ENCODE measurements around the gene CREB3L2.
"Not testable (repeated sequence)": the region's sequence is repeated elsewhere in the genome, so short reads cannot be mapped to it uniquely, and the experiment has no call there.

Gene CREB3L2

DNA sequence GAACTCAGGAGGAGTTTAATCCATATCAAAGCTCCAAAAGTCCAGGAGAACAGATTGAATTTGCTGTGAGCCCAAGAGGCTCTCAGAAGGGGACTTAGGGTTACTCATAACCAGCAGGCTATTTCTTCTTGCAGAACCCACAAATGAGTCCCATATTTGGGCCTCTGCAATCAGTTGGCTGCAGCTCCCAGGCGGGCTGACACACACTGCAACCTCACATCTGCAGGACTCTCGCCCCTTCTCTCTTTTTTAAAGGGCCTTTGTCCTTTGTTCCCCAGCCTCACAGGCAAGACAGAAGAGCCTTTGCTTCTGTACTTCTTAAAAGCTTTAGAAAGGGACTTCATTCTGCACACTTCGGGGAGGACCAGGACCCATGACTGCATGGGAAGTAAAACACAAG lies 26.7 kb downstream of the CREB3L2 start:
- TF ChIP-seq, protein P1, sequence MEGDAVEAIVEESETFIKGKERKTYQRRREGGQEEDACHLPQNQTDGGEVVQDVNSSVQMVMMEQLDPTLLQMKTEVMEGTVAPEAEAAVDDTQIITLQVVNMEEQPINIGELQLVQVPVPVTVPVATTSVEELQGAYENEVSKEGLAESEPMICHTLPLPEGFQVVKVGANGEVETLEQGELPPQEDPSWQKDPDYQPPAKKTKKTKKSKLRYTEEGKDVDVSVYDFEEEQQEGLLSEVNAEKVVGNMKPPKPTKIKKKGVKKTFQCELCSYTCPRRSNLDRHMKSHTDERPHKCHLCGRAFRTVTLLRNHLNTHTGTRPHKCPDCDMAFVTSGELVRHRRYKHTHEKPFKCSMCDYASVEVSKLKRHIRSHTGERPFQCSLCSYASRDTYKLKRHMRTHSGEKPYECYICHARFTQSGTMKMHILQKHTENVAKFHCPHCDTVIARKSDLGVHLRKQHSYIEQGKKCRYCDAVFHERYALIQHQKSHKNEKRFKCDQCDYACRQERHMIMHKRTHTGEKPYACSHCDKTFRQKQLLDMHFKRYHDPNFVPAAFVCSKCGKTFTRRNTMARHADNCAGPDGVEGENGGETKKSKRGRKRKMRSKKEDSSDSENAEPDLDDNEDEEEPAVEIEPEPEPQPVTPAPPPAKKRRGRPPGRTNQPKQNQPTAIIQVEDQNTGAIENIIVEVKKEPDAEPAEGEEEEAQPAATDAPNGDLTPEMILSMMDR (IDR thresholded peaks at IDR 0.05; ENCODE audit: control insufficient read depth, extremely low read depth, insufficient read depth): no peak
- no peak overlapping the region for H3K4me3 ChIP-seq (ENCODE audit: low read depth, low read length)
- DNase-seq (ENCODE audit: low read depth): no peak

DNA sequence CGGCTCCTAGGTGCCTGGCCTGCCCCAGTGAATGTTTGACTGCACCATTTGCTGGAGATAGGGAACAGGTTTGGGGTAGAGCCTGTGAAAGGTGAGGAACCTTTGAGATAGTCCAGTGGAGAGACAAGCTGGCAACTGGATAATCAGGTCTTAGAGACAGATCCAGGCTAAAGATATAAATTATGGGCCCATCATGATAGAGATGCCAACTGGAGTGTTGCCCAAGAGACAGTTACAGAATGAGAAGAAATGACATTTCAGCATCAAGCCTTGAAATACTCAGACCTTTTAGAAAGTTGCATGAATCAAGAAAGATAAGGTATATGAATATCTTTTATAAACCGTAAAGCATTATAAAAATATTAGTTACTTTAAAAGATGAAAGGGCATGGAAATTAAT lies 27.1 kb downstream of the CREB3L2 start:
- TF ChIP-seq, protein P1 (IDR thresholded peaks at IDR 0.05; ENCODE audit: control insufficient read depth, extremely low read depth, insufficient read depth): no peak
- H3K4me3 ChIP-seq (ENCODE audit: low read depth, low read length): no peak overlapping the region
- DNase-seq (ENCODE audit: low read depth): no peak

DNA sequence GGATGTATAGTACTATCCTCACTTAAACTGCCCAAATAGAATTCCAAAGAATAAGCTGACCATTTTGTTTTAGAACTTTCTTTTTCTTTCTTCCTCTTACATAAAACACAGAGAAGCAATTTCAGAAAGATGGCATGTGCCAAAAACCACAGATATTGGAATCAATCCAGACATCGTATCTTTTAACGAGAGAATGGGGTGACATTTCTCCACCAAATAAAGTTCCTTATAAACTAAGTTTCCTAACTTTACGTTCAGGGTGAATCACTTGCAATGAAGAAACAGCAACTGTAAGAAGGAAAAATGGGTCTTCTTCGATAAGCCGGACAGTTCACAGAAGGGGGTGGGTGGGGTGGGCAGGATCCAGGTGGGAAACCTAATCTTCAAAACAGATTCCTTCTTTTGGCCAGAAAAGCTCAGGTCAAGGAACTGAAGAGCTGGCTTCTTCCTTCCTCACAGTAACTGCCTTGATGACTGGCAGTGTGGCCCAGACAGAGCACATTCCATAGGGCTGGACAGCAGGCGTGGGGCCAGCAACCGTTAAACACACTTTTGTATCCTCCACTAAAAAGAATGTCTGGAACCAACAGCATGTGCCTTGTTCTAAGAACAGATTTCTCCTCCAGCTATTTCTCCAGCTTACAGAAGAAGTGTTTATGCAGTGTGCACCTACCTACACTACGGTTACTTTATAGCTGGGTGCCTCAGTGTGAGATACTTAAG lies 31.5 kb downstream of the CREB3L2 start:
- DNase-seq (ENCODE audit: low read depth): no peak
- TF ChIP-seq, protein P1 (IDR thresholded peaks at IDR 0.05; ENCODE audit: control insufficient read depth, extremely low read depth, insufficient read depth): no peak
- no peak overlapping the region for H3K4me3 ChIP-seq (ENCODE audit: low read depth, low read length)

DNA sequence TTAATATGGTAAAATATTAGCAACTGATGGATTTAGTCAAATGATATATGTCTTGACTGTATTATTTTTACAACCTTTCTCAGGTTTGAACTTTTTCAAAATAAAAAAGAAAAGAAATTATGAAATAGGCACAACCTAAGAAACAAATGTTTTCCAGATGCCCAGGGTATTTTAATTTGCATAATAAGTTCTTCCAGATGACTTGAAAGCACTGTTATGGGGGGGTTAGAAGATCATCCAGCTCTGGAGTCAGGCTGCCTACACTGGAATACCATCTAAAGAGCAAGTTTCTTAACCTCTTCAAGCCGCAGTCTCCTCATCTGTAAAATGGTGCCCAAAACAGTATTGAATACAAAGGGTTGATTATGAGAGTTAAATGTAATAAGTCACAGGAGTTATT lies 32.1 kb downstream of the CREB3L2 start:
- no peak overlapping the region for H3K4me3 ChIP-seq (ENCODE audit: low read depth, low read length)
- TF ChIP-seq, protein P1 (IDR thresholded peaks at IDR 0.05; ENCODE audit: control insufficient read depth, extremely low read depth, insufficient read depth): no peak
- no peak for DNase-seq (ENCODE audit: low read depth)

DNA sequence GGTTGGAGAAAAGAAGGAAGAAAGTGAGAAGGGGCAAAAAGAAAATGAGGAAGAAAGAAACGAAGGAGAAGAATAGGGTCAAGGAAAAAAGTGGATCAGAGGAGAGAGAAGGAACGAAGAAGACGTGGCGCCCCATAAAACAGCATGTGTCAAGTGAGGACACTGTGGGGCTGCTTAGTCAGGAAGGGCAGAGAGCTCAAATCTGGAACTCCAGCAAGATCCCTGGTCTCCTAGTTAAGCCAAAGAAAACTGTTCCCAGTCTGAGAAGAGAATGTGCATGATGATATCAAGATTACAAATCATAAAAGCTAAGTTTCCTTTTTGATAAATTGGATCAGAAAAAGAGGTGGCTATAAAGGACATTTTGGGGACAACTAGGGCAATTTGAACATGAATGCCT lies 33.0 kb downstream of the CREB3L2 start:
- no peak overlapping the region for H3K4me3 ChIP-seq (ENCODE audit: low read depth, low read length)
- DNase-seq (ENCODE audit: low read depth): no peak
- TF ChIP-seq, protein P1 (IDR thresholded peaks at IDR 0.05; ENCODE audit: control insufficient read depth, extremely low read depth, insufficient read depth): no peak

DNA sequence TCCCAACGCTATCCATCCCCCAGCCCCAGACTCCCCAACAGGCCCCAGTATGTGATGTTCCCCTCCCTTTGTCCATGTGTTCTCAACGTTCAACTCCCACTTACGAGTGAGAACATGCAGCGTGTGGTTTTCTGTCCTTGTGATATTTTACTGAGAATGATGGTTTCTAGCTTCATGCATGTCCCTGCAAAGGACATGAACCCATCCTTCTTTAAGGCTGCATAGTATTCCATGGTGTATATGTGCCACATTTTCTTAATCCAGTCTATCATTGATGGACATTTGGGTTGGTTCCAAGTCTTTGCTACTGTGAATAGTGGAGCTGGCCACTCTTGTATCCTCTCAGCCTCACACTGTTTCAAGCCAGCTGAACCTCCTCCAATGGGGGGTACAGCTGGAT lies 33.5 kb downstream of the CREB3L2 start:
- DNase-seq (ENCODE audit: low read depth); H3K4me3 ChIP-seq (ENCODE audit: low read depth, low read length): not testable (repeated sequence)

DNA sequence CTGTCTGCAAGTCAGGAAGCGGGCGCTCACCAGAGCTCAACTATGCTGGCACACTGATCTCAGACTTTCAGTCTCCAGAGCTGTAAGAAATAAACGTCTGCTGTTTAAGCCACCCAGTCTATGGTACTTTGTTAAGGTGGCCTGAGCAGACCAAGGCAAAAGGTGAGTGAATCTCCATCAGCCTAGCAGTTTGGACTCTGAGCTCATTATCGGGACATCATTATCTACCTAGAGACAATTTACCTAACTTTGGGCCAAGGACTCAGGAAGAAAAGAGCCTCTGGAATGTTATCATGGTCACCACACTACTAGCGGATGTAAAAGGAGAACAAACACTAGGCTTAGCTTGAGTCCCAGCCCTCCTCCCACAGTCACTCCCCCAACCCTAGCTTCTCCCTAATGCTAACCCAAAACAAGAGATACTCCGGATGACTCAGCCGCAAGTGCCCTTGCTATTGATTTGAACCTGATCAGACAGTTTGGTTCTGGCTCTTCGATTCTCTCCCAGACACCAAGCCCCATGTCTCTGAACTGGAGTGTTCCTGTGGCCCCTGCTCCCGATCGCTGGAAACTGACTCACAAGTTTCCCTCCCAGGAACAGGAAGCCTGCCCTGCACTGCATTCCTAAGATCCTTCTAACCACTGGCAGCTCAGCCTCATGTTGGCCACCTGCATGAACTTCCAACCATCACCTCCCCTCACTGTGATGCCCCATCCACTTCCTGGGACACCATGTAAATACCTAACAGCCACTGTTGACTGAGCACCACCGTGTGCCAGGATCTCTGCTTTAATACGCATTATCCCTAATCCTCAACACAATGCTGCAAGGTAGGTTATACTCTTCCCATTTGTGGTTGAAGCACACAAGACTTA lies 34.5 kb downstream of the CREB3L2 start:
- H3K4me3 ChIP-seq (ENCODE audit: low read depth, low read length): no peak overlapping the region
- TF ChIP-seq, protein P1 (IDR thresholded peaks at IDR 0.05; ENCODE audit: control insufficient read depth, extremely low read depth, insufficient read depth): no peak
- no peak for DNase-seq (ENCODE audit: low read depth)
